Measurements from ENCODE around the gene ADARB1.

The ADARB1 gene

DNA sequence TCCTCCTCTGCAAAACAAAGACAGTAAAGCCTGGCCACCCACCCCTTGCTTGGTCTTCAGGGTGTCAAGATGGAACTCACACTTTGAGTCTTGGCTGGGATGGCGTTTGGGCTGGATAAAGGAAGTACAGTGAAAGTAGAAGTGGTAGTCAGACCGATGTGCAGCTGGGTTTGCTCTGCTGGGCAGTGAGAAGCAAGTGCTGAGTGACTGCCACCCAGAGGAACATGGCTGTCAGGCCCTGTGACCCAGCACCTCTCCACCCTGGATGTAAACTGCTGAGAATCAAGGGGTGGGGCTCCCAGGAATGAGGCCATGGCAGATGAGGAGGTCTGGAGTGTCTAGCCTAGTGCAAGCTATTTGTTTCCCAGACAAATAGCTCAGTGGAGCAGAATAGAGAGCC lies 162.1 kb downstream of the ADARB1 start:
- DNase-seq, result no peak

DNA sequence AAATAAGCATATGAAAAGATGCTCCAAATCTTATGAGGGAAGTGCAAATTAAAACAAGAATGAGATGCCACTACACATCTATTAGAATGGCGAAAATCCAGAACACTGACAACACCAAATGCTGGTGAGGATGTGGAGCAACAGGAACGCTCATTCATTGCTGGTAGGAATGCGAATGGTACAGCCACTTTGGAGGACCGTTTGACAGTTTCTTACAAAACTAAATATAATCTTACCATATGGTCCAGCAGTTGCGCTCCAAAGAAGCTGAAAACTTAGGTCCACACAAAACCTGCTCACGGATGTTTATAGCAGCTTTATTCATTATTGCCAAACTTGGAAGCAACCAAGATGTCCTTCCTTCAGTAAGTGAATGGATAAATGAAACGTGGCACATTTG lies 163.0 kb downstream of the ADARB1 start:
- DNase-seq, result no peak

DNA sequence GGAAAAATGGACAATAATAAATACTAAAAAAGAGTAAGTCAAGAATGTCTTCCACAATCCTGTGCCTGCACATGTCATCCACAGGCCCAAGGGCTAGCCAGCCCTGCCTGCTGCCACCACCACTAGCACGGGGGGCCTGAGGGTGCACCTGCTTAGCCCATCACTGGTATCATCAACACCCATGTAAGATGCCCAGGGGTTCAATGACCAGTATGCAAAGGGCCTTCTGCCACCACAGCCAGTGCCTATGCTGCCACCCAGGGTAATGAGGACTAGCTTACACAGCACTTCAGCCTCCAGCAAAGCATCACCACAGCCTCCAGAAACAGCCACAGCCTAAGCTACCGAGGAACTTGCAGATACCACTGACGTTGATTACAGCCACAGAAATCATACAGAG lies 167.0 kb downstream of the ADARB1 start:
- DNase-seq, result no peak

DNA sequence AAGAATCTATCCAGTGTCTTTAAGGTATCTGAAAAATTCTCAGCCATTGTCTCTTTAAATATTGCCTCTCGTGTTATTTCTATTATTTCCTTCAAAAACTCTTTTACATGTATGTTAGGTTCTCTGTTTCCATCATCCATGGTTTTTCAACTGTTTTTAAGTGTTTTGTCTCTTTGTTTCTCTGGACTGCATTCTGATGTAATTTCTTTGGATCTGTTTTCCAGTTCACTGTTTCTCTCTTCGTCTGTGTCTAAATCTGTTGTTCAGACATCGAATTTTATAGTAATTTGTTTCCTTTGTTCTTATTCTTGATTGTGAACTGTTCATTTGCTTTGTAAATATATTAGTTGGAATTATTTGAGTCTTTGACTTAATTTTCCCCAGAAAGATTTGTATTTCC lies 169.2 kb downstream of the ADARB1 start:
- DNase-seq, result no peak

DNA sequence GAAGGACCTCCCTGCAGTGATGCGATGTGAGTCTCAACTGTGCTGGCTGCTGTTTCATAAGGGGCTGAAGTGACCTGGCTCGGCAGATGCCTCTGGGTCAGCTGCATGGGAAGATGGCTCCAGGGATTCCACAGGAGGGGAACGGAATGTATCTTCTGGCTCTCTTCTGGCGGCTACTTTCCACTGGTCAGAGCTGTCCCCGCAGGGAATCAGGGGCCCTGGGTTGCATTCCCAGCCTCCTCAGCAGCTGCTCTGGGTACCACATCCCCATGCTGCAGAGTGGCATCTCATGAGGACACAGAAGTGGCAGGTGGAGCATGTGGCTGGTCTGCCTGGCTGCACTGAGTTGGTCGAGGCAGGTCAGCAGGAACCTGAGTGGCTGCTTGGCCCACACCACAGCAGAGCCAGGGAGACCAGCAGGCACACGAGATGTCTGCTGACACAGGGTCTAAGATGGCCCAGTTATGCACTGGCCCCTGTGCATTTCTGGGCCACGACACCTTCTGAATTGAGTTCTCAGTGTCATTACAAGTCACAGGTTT lies 170.5 kb downstream of the ADARB1 start:
- no peak for DNase-seq

DNA sequence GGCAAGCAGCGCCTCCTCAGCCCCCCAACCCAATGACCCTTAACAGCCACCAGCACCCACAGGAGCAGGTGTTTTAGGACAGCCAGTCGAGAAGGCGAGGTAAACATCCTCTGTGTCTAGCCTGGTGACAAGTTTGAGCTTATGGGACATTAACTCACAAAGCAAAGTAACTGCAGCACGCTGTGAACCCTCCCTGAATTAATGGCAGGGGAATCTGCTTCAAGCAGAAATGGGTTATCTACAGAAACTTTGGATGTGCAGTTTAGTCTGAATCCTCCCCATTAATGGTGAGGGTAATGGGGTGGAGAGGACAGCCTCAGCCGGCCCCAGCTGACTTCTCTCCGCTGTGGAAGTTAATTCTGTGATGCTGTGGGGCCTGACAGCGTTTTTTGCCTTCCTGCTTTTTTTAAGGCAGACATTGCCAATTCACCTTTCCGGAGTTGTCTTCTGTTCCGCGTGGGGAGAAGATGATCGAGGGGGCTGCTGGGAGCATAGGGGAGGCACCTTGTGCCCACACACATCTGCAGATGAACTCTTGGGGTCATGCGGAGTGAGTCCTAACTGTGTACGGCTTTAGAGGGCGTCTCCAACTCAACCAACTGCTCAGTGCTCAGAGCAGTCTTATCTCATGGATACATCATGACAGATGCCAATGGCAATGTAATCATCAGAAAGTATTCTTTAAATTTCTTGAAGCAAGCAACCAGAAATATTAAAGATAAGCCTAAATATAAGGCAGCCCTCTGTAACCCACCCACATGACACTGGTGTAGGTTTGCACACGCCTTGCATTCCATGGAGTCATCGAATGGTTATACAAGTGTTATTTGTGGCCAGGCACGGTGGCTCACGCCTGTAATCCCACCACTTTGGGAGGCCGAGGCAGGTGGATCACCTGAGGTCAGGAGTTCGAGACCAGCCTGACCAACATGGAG lies 172.3 kb downstream of the ADARB1 start:
- no peak for DNase-seq

DNA sequence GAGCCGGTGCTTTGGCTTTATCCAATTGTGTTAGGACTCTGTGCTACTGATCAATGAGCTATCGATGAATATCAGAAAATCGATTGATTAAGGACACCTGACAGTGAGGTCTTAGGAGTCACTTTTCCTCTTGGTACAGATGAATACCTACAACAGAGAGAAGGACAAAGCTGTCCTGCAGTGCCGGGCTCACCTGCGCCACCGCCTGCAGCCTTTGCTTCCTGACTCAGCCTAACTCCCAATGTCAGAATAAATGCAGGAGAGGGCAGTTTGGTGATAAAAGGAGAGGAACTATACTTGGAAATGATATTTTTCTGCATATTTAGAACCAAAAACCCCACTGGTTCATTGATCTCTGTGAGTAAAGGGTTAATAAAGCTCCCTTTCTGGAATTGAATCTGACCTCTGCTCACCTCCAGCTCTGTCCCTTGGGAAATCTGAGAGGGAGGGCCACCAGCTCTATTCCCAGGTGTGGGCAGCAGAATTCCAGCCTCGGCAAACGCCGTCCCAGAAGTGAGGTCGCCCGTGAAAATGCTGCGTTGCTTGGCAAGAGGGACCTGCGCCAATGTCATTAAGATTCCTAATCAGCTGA lies 174.0 kb downstream of the ADARB1 start:
- no peak for DNase-seq

DNA sequence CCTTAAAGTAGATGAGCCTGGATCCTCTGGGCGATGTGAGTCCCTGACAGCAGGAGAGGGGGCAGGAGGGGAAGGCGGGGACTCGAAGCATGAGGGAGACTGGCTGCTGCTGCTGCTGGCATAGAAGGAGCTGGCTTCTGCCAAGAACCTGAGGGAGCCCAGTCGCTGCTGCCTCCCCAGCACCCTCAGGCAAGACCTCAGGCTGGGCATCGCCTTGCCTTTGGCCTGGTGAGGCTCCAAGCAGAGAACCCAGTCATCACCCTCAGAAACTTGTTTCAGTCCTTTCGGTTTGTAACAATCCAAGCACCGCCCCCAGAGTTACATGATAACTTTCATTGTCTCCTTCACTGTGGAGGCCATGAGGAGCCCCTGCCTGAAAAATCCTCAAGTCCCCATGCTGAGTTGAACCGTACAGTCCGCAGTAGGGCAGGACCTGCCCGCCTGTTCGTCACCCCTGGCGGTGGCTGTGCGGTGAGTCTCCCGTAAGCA lies 174.6 kb downstream of the ADARB1 start:
- DNase-seq, result no peak

DNA sequence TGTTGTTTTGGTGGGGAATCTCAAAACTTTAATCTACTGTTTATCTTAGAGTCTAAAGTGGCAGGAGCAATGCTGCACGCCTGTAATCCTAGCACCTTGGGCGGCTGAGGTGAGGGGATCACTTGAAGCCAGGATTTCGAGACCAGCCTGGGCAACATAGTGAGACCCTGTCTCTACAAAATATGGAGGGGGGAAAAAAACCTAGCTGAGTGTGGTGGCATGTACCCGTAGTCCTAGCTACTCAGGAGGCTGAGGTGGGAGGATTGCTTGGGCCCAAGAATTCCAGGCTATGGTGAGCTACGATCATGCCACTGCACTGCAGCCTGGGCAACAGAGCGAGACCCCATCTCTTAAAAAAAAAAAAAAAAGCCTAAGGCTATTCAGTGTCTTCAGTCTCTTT lies 175.2 kb downstream of the ADARB1 start:
- DNase-seq, result no peak

DNA sequence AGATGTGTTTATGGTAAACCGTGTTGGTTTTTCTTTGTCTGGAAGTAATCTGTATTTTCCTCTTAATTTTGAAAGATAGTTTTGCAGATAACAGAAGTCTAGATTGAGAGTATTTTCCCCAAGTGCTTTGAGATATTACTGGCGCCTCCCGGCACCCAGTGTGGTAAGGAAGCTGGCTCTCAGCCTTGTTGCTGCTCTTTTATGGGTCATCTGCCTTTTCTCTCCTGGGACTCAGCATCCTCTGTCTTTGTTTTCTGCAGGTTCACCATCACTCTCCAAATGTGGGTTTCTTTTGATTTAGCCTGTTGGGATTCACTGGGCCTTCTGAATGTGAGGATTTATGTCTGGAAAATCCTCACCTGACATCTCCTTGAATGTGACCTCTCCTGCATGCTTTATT lies 175.9 kb downstream of the ADARB1 start:
- no peak for DNase-seq

DNA sequence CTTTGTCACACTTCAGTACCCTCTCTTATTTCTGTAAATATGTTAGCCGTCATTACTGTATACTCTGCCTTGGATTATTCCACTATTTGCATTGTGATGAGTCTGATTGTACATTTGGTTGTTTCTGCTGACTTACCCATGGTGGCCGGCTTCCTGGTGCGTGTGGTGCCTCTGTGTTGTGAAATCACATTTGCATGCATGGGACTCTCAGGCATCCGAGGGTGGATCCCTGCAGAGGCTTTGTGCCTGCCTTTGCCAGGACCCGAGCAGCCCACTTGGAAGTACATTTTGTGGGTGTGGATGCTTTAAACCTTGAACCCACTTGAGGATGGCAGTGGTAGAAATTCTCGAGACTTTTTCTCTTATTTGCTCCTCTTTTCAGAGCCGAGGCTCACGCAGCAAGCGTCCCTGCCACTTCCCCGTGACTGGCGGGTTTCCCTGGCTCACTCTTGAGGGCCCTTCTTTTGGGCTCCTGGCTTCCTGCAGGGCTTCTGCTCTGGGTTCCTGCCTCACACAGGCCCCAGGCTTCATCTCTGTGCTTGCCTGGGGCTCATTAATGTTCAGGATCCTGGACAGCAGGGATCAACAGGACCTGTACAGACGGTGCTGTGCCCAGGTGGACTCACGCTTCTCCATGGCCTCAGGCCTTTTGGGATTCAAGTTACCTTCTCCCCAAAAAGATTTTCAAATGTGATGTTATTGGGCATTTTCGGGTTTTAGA lies 176.7 kb downstream of the ADARB1 start:
- DNase-seq, result no peak

DNA sequence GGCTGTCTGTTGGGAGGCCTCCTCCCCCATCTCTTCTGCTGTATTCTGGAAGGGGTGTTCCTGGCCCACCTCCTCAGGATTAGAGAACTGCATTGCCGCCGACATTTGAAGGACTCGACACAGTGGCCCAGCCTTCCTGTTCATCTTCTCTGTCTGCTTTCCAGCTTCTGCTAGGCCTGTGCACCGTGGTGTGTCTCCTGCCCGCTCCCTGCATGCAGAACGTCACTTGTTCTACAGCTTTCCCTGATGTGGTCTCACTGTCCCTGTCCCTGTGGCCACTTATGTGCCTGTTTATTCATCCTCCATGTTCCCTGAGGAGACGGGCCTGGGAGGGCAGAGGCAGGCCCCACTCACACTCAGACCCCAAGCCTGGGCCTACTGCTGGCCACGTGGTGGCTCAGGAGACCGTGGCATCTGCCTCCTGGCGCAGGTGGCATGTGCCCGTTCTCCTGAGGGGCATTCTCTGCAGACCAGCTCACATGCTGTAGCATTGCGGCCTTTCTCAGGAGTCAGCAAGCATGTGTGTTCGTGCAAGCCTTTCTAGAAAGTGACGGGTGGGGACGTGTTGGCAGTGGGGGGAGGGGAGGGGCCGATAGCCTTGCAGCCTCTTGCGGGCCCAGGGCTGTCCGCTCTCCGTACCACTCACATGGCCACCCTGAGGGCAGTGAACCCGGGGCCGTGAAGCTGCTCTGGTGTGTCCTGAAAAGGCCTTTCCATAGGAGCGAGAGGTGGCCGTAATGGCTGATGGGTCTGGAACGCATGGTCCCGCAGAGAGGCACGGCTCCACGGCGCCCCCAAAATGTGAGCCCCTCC lies 177.5 kb downstream of the ADARB1 start:
- DNase-seq, result no peak

DNA sequence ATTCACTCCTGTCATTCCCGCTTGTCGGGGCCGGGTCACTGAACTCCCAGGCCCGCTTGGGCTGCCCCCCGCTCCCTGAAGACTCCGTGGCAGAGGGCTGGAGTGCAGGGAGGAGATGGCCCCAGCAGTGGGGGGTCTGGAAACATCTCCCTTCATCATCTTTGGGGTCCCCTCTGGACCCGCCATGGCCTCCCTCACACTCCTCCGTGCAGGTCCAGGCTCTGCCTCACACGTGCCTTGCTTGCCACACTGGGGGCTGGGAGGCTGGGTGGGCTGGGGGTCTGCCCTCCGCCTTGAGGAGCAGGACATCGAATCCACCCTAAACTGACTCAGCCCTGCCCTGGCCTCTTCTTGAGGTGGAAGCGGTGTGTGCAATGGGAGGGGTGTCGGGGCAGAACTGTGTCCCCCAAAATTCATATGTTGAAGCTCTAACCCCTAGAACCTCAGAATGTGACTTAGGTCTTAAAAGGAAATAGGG lies 178.1 kb downstream of the ADARB1 start:
- no peak for DNase-seq

DNA sequence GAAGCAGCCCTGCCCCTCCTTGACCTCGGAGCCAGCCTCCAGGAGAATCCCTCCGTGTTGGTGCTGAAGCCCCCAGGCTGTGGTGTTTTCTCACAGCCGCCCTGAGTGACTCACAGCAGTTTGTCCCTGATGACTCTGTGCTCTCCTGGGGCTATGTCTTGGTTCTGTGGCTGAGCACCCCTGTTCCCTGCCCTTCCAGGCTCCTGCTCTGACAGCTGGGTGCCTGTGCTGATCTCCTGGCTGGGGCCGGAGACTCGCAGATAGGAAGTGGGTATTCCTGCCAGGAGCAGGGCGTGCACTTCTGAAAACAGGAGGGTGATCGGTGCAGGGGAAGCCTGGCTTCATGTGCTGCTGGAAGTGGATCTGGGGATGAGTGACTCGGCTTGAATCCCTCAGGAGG lies 178.8 kb downstream of the ADARB1 start:
- no peak for DNase-seq

DNA sequence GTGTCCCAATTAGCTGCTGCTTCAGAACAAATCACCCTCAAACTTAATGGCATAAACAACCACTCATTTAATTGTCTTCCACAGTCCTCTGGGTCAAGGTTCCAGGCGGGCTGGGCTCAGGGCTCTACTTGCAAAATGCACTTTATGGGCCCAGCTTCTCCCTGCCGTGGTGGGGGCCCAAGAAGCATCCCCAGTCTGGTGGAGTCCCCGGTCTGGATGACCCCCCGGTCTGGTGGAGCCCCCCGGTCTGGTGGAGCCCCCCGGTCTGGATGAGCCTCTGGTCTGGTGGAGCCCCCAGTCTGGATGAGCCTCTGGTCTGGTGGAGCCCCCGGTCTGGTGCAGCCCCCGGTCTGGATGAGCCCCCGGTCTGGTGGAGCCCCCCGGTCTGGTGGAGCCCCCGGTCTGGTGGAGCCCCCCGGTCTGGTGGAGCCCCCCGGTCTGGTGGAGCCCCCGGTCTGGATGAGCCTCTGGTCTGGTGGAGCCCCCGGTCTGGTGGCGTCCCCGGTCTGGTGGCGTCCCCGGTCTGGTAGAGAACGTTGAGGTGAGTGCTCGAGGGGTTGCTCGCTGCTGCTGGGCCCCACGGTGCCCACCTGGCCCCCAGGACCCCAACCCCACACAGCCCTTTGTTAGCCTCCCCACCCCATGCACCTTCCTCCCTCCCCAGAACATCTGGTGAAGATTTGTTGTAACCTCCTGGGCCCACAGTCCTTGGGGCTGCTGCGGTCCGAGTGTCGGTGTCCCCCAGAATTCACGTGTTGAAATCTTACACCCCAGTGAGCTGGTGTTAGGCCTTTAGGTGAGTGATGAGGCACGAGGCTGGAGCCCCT lies 179.5 kb downstream of the ADARB1 start:
- no peak for DNase-seq

DNA sequence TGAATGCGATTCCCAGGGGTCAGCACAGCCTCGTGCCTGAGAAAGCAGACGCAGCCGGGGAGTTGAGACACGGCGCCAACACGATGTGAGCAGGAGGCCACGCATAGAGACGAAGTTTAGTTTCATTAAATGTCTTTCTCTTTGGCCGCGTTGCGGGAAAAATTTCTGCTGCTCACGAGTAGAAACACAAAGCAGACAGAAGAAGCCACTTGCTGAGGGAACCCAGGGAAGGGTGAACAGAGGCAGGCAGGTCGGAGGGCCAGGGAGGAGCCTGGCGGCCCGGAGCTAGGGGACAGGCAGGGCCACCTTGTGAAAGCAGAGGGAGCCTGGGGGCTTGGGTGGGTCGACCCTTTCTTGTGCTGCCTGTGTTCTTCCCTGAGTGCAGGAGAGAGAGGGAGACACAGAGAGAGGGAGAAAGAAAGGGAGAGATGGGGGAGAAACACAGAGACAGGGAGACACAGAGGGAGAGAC lies 180.1 kb downstream of the ADARB1 start:
- no peak for DNase-seq

DNA sequence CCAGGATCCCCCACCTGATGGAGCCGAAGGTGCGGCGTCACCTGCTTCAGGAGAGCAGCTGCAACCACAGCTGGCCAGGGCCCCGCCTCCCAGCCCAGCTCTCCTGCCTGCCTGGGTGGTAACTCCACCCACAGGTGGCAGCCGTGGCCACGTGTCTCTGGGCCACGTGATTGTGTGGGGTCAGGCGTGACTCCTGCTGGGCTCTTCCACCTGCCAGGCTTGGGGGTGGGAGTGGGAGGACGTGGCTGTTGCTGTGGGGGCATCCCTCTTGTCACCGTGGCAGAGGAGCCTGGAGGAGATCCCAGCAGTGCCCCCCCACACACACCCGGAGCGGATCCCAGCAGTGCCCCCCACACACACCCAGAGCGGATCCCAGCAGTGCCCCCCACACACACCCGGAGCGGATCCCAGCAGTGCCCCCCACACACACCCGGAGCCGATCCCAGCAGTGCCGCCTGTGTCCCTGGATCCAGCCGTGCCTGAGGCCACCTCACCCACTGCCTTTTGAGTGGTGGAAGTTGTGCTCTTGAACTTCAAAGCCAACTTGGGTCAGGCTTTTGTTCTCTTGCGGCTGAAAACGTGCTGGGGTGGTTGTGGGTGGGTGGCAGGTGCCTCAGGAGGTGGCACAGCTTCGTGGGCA lies 181.1 kb downstream of the ADARB1 start:
- DNase-seq, result no peak

DNA sequence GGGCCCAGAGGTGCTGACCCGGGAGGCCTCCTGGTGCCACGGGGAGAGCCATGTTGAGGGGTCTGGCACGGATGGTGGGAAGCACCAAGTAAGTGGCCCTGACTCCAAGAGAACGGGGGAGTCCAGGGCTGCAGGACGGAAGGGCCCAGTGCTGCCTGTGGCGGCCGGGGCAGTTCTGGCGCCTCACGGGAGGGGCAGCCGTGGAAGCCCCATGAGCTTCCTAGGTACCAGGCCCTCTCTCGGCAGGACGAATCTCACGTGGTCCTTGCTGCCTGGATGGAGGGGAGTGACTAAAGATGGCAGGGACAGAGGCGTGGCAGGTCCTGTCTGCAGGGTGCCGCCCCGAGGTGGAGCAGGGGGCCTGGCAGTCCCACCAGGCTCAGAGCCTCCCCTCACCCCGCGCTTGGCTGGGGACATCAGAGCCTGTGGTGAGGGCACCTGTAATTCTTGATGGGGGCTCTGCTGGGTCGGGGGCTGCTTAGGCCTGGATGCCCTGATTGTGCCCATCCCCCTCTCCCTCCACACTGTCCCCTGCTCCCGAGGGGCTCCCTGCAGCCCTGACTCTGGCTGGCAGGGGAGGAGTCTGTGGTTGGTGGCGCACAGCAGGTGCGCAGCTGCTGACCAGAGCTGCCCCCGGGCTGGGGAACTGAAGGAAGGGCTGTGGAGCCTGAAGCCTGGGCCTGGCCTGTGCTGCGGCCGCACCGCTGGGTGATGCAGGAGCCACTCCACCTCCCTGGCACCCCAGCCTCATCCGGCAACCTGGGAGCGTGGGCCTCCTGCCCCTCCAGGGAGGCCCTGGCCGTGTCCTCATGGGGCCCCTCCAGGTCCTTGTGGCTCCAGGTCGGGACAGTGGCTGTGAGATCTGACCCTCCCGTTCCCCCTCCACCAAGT lies 181.9 kb downstream of the ADARB1 start:
- no peak for DNase-seq

DNA sequence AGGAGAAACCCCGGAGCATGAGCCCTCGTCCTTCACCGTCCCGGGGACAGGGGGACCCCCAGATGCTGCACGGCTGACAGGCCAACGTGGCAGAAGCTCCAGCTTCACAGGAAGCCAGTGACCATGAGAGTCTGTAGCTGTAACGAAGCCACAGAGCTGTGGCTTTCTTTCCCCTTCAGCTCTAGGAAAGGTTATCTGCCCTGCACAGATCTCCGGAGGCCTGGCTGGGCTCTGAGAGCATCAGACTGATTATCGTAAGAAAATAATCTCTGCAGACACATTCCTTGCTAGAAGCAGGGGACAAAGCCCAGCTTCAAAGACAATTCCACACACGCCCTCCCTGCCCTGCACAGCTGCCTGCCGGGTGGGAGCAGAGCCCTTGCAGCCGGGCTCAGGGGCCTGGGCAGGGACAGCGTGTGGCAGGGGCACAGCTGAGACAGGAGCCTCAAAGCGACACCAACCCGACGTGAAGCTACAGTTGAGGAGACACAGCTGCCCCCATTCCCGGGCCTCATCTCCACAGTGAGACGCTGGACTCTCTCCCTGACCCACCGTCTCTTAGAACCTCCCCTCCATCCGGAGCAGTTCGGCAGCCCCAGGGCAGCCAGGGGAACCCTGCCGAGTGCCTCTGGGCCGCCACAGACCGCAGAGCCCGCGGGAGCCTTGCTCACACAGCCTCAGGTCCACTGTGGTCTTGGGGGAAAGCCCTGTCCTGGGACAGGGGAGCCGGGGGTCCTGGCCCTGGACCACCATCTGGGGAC lies 182.7 kb downstream of the ADARB1 start:
- DNase-seq, result no peak

All from activated CD4-positive, alpha-beta T cell treated with anti-CD3 and anti-CD28 coated beads, Interleukin-2, amount 50 U/mL, for 4 hours (primary cell).